PC-9 (cell line): ENCODE data around the gene AGAP1. TPM values are rescaled to one million over a fixed set of nuclear protein-coding genes. Genes with fewer than 3 reads are reported as not detected.

Experiments used
- BruUV-seq: library from RNA; stranded (reverse); fragments of 400-500 nt; replicated peaks from 2 replicates; lab custom pipeline; 2021; lab: Mats Ljungman, UMichigan
- CTCF ChIA-PET: fragments of 300-600 bp; sonication (Branson Sonifier 250); formaldehyde crosslinking; loops from one replicate; lab custom pipeline; 2022; ENCODE audit warnings: antibody characterized with exemption; lab: Charles Lee
- POLR2A ChIA-PET: fragments of 300-600 bp; sonication (Branson Sonifier 250); formaldehyde crosslinking; loops from one replicate; lab custom pipeline; 2022; ENCODE audit warnings: antibody characterized with exemption; ENCODE audit not compliant: unreplicated experiment; lab: Charles Lee
- DNase-seq, 2 experiments: peaks; one replicate each; pipeline versions ENCODE4 v3.0.0 to v3.0.0-alpha.2; 2015 to 2022; ENCODE audit warnings: mixed read lengths in 1 of 2
- H2AFZ ChIP-seq: fragments of 200-600 bp; sonication (generic); 2 replicates; pipeline ENCODE4 v1.8.1; 2017; ENCODE audit warnings: antibody characterized with exemption
- H3F3A ChIP-seq: fragments of 200-600 bp; sonication (generic); 2 replicates; pipeline ENCODE4 v1.8.1; 2017; ENCODE audit warnings: antibody characterized with exemption, mild to moderate bottlenecking, low read depth; ENCODE audit not compliant: insufficient read depth
- H3K27ac ChIP-seq: fragments of 200-600 bp; sonication (generic); 2 replicates; pipeline ENCODE4 v1.6.1; 2016; ENCODE audit warnings: mixed run types
- H3K27me3 ChIP-seq: fragments of 200-600 bp; sonication (generic); 2 replicates; pipeline ENCODE4 v1.6.1; 2016; ENCODE audit warnings: low read depth, mixed run types; ENCODE audit not compliant: insufficient read depth
- H3K36me3 ChIP-seq: fragments of 200-600 bp; sonication (generic); 2 replicates; pipeline ENCODE4 v1.6.1; 2016; ENCODE audit warnings: low read depth, mixed run types
- H3K4me1 ChIP-seq: fragments of 200-600 bp; sonication (generic); replicated peaks from 2 replicates; pipeline ENCODE4 v1.6.1; 2016; ENCODE audit warnings: mixed run types; ENCODE audit not compliant: insufficient read depth
- H3K4me2 ChIP-seq: fragments of 200-600 bp; sonication (generic); 2 replicates; pipeline ENCODE4 v1.6.1; 2017; ENCODE audit warnings: mixed run types
- H3K4me3 ChIP-seq: fragments of 200-600 bp; sonication (generic); 2 replicates; pipeline ENCODE4 v1.6.1; 2016; ENCODE audit warnings: mixed run types
- H3K79me2 ChIP-seq: fragments of 200-600 bp; sonication (generic); 2 replicates; pipeline ENCODE4 v1.6.1; 2017; ENCODE audit warnings: low read depth, mixed run types
- H3K9me2 ChIP-seq: fragments of 200-600 bp; sonication (generic); 2 replicates; pipeline ENCODE4 v1.8.1; 2017; ENCODE audit warnings: mild to moderate bottlenecking; ENCODE audit not compliant: insufficient read depth
- H3K9me3 ChIP-seq: fragments of 200-600 bp; sonication (generic); 2 replicates; pipeline ENCODE4 v1.8.1; 2016; ENCODE audit warnings: low read depth; ENCODE audit not compliant: insufficient read depth
- H4K20me1 ChIP-seq: fragments of 200-600 bp; sonication (generic); 2 replicates; pipeline ENCODE4 v1.8.1; 2017; ENCODE audit not compliant: insufficient read depth
- CTCF ChIP-seq: fragments of 200-600 bp; sonication (generic); conservative IDR thresholded peaks from 2 replicates; pipeline ENCODE4 v1.6.1; 2017; ENCODE audit warnings: mixed run types, antibody characterized with exemption, mild to moderate bottlenecking, moderate library complexity
- EZH2 ChIP-seq: fragments of 200-600 bp; sonication (generic); IDR thresholded peaks from 2 replicates; pipeline ENCODE4 v1.8.0; 2017; ENCODE audit warnings: antibody characterized with exemption, low read depth
- intact Hi-C: fragments of 100-400 bp; cut with micrococcal nuclease; formaldehyde crosslinking; loops from one replicate; pipeline ENCODE4 v1.10.0; 2022; ENCODE audit not compliant: unreplicated experiment
- total RNA-seq: library from RNA; stranded (reverse); gene quantifications from 2 replicates; pipeline ENCODE4 v1.2.3, GENCODE V29; 2021

The AGAP1 gene
- total RNA-seq, 1 experiment from 2014 or later = 91.4 TPM

- Histone ChIP-seq H3K27me3 (no peaks in the 10 kb centered on the region), H3K27ac (no peak overlapping the region), H4K20me1 (peaks cover 16% of the 10 kb centered on the region; the same call in 1 of the 2 replicates), H3K4me1 (peaks cover 1% of the 10 kb centered on the region), H3F3A (peaks cover under 1% of the 10 kb centered on the region; the same call in 1 of the 2 replicates), H3K4me3 (no peak overlapping the region), H3K9me3 (no peaks in the 10 kb centered on the region), H2AFZ (no peak overlapping the region), H3K36me3 (no peaks in the 10 kb centered on the region), H3K79me2 (peaks cover 2% of the 10 kb centered on the region; the same call in 1 of the 2 replicates), H3K9me2 (no peaks in the 10 kb centered on the region), H3K4me2 (no peak overlapping the region)
- CTCF ChIA-PET = no interaction called here
- no peak for DNase-seq
- POLR2A ChIA-PET = no interaction called here
- no peak for TF ChIP-seq CTCF
- TF ChIP-seq EZH2 = no peak
- BruUV-seq = no TSS peak
- intact Hi-C loops = no loop called here
These were observed 590.1 kb downstream of the AGAP1 start for GRCh38 chr2:236083934-236084333.

- no peak for DNase-seq
- Histone ChIP-seq H3K9me3 (no peaks in the 10 kb centered on the region), H3K79me2 (no peaks in the 10 kb centered on the region), H3K36me3 (no peaks in the 10 kb centered on the region), H3F3A (no peaks in the 10 kb centered on the region; the same call in 1 of the 2 replicates), H3K9me2 (no peaks in the 10 kb centered on the region), H3K27ac (no peak overlapping the region), H3K4me3 (no peak overlapping the region), H3K27me3 (no peaks in the 10 kb centered on the region), H3K4me2 (no peak overlapping the region), H2AFZ (no peak overlapping the region), H4K20me1 (peaks cover 20% of the 10 kb centered on the region; the same call in 1 of the 2 replicates), H3K4me1 (no peaks in the 10 kb centered on the region)
- no TSS peak for BruUV-seq
- intact Hi-C loops = no loop called here
- POLR2A ChIA-PET = no interaction called here
- CTCF ChIA-PET = interaction anchor here (0.7 kb wide), 1 partner anchor 1197 kb away, joined by 6 read pairs; no protein-coding TSS in a partner anchor
- no peak for TF ChIP-seq EZH2
- no peak for TF ChIP-seq CTCF
These were observed 591.4 kb downstream of the AGAP1 start for GRCh38 chr2:236085211-236085610.

GRCh38 chr2:236085647-236086046 is 591.8 kb downstream of the AGAP1 start:
- Histone ChIP-seq H3K27ac (no peak overlapping the region), H3K79me2 (no peaks in the 10 kb centered on the region), H4K20me1 (peaks cover 20% of the 10 kb centered on the region; the same call in 1 of the 2 replicates), H3K9me2 (no peaks in the 10 kb centered on the region), H3F3A (no peaks in the 10 kb centered on the region; the same call in 1 of the 2 replicates), H3K4me3 (no peak overlapping the region), H3K4me1 (no peaks in the 10 kb centered on the region), H2AFZ (no peak overlapping the region), H3K9me3 (no peaks in the 10 kb centered on the region), H3K27me3 (no peaks in the 10 kb centered on the region), H3K36me3 (no peaks in the 10 kb centered on the region), H3K4me2 (no peak overlapping the region)
- POLR2A ChIA-PET = no interaction called here
- intact Hi-C loops = no loop called here
- no peak for TF ChIP-seq EZH2
- TF ChIP-seq CTCF = no peak
- CTCF ChIA-PET = no interaction called here
- no peak for DNase-seq
- BruUV-seq = no TSS peak
